A549 (cell line): ENCODE measurements around the gene HBS1L. TPM values are rescaled to one million over a fixed set of nuclear protein-coding genes. Genes with fewer than 3 reads are reported as not detected.

Source experiments
- ATAC-seq, 2 experiments: fragments of 200-7000 bp in 1 of 2; fragments of >200 bp in 1 of 2; cut with Nextera tagmentation in 1 of 2; cut with Tn5 transposase in 1 of 2; 3 replicates each; pipeline versions ENCODE4 v1.8.0 to v1.9.1; 2018 to 2020; ENCODE audit warnings: mild to moderate bottlenecking in 1 of 2, moderate library complexity in 1 of 2
- CTCF ChIA-PET: fragments of 300-600 bp; sonication (Branson Sonifier 250); formaldehyde crosslinking; extraction: SDS; loops from one replicate; lab custom pipeline; 2021; ENCODE audit warnings: antibody characterized with exemption, inconsistent platforms; lab: Yijun Ruan, JAX
- POLR2A ChIA-PET: fragments of 350-600 bp; formaldehyde crosslinking; extraction: SDS; loops from one replicate; lab custom pipeline; 2021; ENCODE audit warnings: antibody characterized with exemption, inconsistent platforms; lab: Yijun Ruan, JAX
- DNase-seq, 2 experiments: peaks; one replicate each; pipeline versions ENCODE4 v3.0.0 to v3.0.0-alpha.2; 2011 to 2016; ENCODE audit warnings: low read depth in 1 of 2, low spot score in 1 of 2
- FAIRE-seq: peaks from 2 replicates; lab custom pipeline; 2011; peaks lifted over from hg19 to GRCh38; lab: Jason Lieb, UNC
- H3K27ac ChIP-seq, 2 experiments: fragments of >200 bp; sonication (Bioruptor Twin); formaldehyde crosslinking; 3 replicates each; pipeline ENCODE4 v1.5.1; 2016 to 2017
- H3K4me1 ChIP-seq: fragments of >200 bp; sonication (Bioruptor Twin); formaldehyde crosslinking; 3 replicates; pipeline ENCODE4 v1.6.1; 2016
- H3K4me2 ChIP-seq: fragments of >200 bp; sonication (Bioruptor Twin); formaldehyde crosslinking; 3 replicates; pipeline ENCODE4 v1.6.1; 2016
- H3K4me3 ChIP-seq: fragments of >200 bp; sonication (Bioruptor Twin); formaldehyde crosslinking; 3 replicates; pipeline ENCODE4 v1.5.1; 2016
- H3K9me3 ChIP-seq: fragments of >200 bp; sonication (Bioruptor Twin); formaldehyde crosslinking; 3 replicates; pipeline ENCODE4 v1.6.1; 2016
- ATOH8 ChIP-seq: fragments of 250-450 bp; sonication (Bioruptor Pico); IDR thresholded peaks from 2 replicates; pipeline ENCODE4 v1.5.0; 2020; ENCODE audit warnings: low read depth, mild to moderate bottlenecking, moderate library complexity
- CHD2 ChIP-seq: fragments of 150-350 bp; IDR thresholded peaks from 2 replicates; pipeline ENCODE4 v1.6.1; 2014; ENCODE audit warnings: low read length; ENCODE audit not compliant: partially characterized antibody
- CTCF ChIP-seq: fragments of >200 bp; sonication (Bioruptor Twin); formaldehyde crosslinking; IDR thresholded peaks from 3 replicates; pipeline ENCODE4 v1.5.1; 2016
- E2F6 ChIP-seq: IDR thresholded peaks from 2 replicates; pipeline ENCODE4 v1.6.1; 2012; ENCODE audit warnings: low read depth, borderline replicate concordance
- EHMT2 ChIP-seq: fragments of 200-600 bp; sonication (generic); IDR thresholded peaks from 2 replicates; pipeline ENCODE4 v1.6.1; 2016; ENCODE audit warnings: antibody characterized with exemption, low read depth, mild to moderate bottlenecking, moderate library complexity
- EP300 ChIP-seq, 2 experiments: fragments of >200 bp; sonication (Bioruptor Twin); formaldehyde crosslinking; IDR thresholded peaks; 2 replicates in 1 of 2; 3 replicates in 1 of 2; pipeline ENCODE4 v1.6.1; 2016 to 2017
- ESRRA ChIP-seq: fragments of 150-350 bp; IDR thresholded peaks from 2 replicates; pipeline ENCODE4 v1.6.1; 2014; ENCODE audit warnings: mild to moderate bottlenecking, low read length, borderline replicate concordance
- FOSL2 ChIP-seq, 2 experiments: fragments of 450-650 bp in 1 of 2; fragments of >200 bp in 1 of 2; sonication (Bioruptor Twin) in 1 of 2; formaldehyde crosslinking; IDR thresholded peaks; 2 replicates each; pipeline versions ENCODE4 v1.5.0 to v1.6.1; 2016 to 2020; ENCODE audit warnings: mild to moderate bottlenecking in 1 of 2, moderate library complexity in 1 of 2
- FOXS1 ChIP-seq: fragments of 250-450 bp; sonication (Bioruptor Pico); IDR thresholded peaks from 2 replicates; pipeline ENCODE4 v1.5.0; 2020; ENCODE audit warnings: mild to moderate bottlenecking, moderate library complexity
- HEYL ChIP-seq: fragments of 250-450 bp; sonication (Bioruptor Pico); IDR thresholded peaks from 2 replicates; pipeline ENCODE4 v1.8.0; 2021; ENCODE audit warnings: mild to moderate bottlenecking, moderate library complexity
- HOXA7 ChIP-seq: fragments of 250-450 bp; sonication (Bioruptor Pico); IDR thresholded peaks from 2 replicates; pipeline ENCODE4 v1.5.0; 2020; ENCODE audit warnings: mild to moderate bottlenecking, moderate library complexity
- JUNB ChIP-seq: fragments of >200 bp; sonication (Bioruptor Twin); formaldehyde crosslinking; IDR thresholded peaks from 2 replicates; pipeline ENCODE4 v1.6.1; 2016
- KDM1A ChIP-seq: fragments of 200-600 bp; sonication (generic); IDR thresholded peaks from 2 replicates; pipeline ENCODE4 v1.6.1; 2016; ENCODE audit warnings: low read depth, mild to moderate bottlenecking
- KDM5A ChIP-seq: fragments of 200-600 bp; sonication (generic); IDR thresholded peaks from 2 replicates; pipeline ENCODE4 v1.6.1; 2016; ENCODE audit warnings: antibody characterized with exemption, mild to moderate bottlenecking
- POLR2A ChIP-seq: IDR thresholded peaks from 2 replicates; pipeline ENCODE4 v1.6.1; 2012; ENCODE audit warnings: mild to moderate bottlenecking, low read length
- POLR2AphosphoS2 ChIP-seq: conservative IDR thresholded peaks from 2 replicates; pipeline ENCODE4 v1.6.1; 2012; ENCODE audit warnings: low read length, improper control_type of control experiment, inconsistent platforms
- RCOR1 ChIP-seq: fragments of 150-350 bp; IDR thresholded peaks from 2 replicates; pipeline ENCODE4 v1.6.1; 2014; ENCODE audit warnings: antibody characterized with exemption, low read length, low read depth
- SMC3 ChIP-seq: fragments of >200 bp; sonication (Bioruptor Twin); formaldehyde crosslinking; IDR thresholded peaks from 3 replicates; pipeline ENCODE4 v1.6.1; 2018; ENCODE audit warnings: inconsistent platforms
- SREBF2 ChIP-seq: fragments of 450-650 bp; IDR thresholded peaks from 2 replicates; pipeline ENCODE4 v1.6.1; 2014; ENCODE audit warnings: mild to moderate bottlenecking, moderate library complexity
- USF2 ChIP-seq: fragments of 450-650 bp; IDR thresholded peaks from 2 replicates; pipeline ENCODE4 v1.6.1; 2014; ENCODE audit warnings: antibody characterized with exemption
- ZC3H11A ChIP-seq: fragments of 450-650 bp; IDR thresholded peaks from 2 replicates; pipeline ENCODE4 v1.6.1; 2014; ENCODE audit warnings: antibody characterized with exemption, mild to moderate bottlenecking
- ZFP36 ChIP-seq: fragments of 450-650 bp; IDR thresholded peaks from 2 replicates; pipeline ENCODE4 v1.6.1; 2014; ENCODE audit warnings: borderline replicate concordance; ENCODE audit not compliant: partially characterized antibody
- WGBS: methylation state at CpG from one replicate; pipeline ENCODE4 v1.1.6; 2017; ENCODE audit errors: missing lambda C conversion rate; 5-methylcytosine and 5-hydroxymethylcytosine counted together
- polyA plus RNA-seq, 4 experiments: library from polyadenylated mRNA; depleted of rRNA in 3 of 4; stranded (reverse); fragments of >200 nt; fragmentation: RNase III in 1 of 4; extraction: RNeasy Plus Mini Kit Qiagen cat#74134 plus additional on column Dnase treatment in 1 of 4; gene quantifications; 2 replicates in 3 of 4; 3 replicates in 1 of 4; pipeline ENCODE4 v1.2.3, GENCODE V29; 2011 to 2017
- TF ChIP-seq, protein P1 (sequence below): fragments of >200 bp; sonication (Bioruptor Twin); formaldehyde crosslinking; IDR thresholded peaks from 3 replicates; pipeline ENCODE4 v1.6.1; 2016
- TF ChIP-seq, protein P2 (sequence below): IDR thresholded peaks from 2 replicates; pipeline ENCODE4 v1.6.1; 2012
- TF ChIP-seq, protein P3 (sequence below): fragments of 250-450 bp; sonication (Bioruptor Pico); IDR thresholded peaks from 2 replicates; pipeline ENCODE4 v1.5.0; 2021; ENCODE audit warnings: mild to moderate bottlenecking, moderate library complexity, borderline replicate concordance

HBS1L gene
- polyA plus RNA-seq, 2 of the 4 experiments (the other 2 are of a cell fraction): 41.5 to 61.7 TPM

DNA sequence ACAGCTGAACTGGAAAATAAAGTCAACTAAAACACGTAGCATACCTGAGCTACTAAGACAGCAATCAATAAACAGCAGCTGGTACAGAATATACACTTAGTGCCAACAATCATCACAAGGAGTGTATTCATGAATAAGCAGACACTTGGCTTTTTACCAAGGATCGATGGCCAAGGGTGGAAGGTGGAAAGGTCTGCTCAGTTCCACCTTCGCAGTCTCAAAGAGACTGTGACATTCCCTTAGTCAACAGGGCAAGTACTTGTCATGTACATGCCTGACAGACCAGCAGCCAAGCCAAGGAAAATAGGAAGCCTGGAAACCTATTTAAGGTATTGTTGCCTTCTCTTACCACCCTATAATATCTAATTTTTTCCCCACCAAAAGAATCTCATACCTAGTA, 21.4 kb downstream of the HBS1L start:
- Histone ChIP-seq H3K4me3 (no peak overlapping the region), H3K4me2 (no peak overlapping the region), H3K4me1 (no peaks in the 10 kb centered on the region), H3K9me3 (no peaks in the 10 kb centered on the region), H3K27ac (no peak overlapping the region)
- ChIA-PET CTCF (no interaction called here), POLR2A (no interaction called here)
- WGBS: 84% methylated on average over 3 of the region's 3 CpGs
- no peak for TF ChIP-seq HOXA7 (CRISPR knock-in tag)
- no peak for TF ChIP-seq RCOR1
- no peak for TF ChIP-seq ESRRA
- TF ChIP-seq KDM5A: no peak
- TF ChIP-seq FOXS1 (CRISPR knock-in tag): no peak
- TF ChIP-seq, protein P1, sequence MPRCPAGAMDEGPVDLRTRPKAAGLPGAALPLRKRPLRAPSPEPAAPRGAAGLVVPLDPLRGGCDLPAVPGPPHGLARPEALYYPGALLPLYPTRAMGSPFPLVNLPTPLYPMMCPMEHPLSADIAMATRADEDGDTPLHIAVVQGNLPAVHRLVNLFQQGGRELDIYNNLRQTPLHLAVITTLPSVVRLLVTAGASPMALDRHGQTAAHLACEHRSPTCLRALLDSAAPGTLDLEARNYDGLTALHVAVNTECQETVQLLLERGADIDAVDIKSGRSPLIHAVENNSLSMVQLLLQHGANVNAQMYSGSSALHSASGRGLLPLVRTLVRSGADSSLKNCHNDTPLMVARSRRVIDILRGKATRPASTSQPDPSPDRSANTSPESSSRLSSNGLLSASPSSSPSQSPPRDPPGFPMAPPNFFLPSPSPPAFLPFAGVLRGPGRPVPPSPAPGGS: no peak
- no peak for TF ChIP-seq ATOH8
- TF ChIP-seq ZFP36: no peak
- no peak for TF ChIP-seq JUNB
- no peak for TF ChIP-seq SMC3
- no peak for TF ChIP-seq KDM1A
- no peak for TF ChIP-seq POLR2AphosphoS2
- TF ChIP-seq USF2: no peak
- no peak for TF ChIP-seq HEYL (CRISPR knock-in tag)
- TF ChIP-seq FOSL2 (IDR thresholded peaks at IDR 0.05): no peak
- TF ChIP-seq FOSL2 (CRISPR knock-in tag; IDR thresholded peaks at IDR 0.05): no peak
- ATAC-seq (no peak), DNase-seq (no peak), FAIRE-seq (no peak)

- no peak for DNase-seq
- no peaks in the 10 kb centered on the region for H3K4me1 ChIP-seq
- ChIA-PET CTCF (no interaction called here), POLR2A (interaction anchor here (0.7 kb wide), 1 partner anchor 38 kb away, joined by 3 read pairs; no protein-coding TSS in a partner anchor)
- no peak for ATAC-seq
- no peak overlapping the region for H3K27ac ChIP-seq
- no peak overlapping the region for H3K4me3 ChIP-seq
- no peak for FAIRE-seq
- 76% methylated on average over 5 of the region's 5 CpGs for WGBS
- H3K4me2 ChIP-seq: no peak overlapping the region
- H3K9me3 ChIP-seq: no peaks in the 10 kb centered on the region
- no peak for TF ChIP-seq E2F6
- TF ChIP-seq, protein P2, sequence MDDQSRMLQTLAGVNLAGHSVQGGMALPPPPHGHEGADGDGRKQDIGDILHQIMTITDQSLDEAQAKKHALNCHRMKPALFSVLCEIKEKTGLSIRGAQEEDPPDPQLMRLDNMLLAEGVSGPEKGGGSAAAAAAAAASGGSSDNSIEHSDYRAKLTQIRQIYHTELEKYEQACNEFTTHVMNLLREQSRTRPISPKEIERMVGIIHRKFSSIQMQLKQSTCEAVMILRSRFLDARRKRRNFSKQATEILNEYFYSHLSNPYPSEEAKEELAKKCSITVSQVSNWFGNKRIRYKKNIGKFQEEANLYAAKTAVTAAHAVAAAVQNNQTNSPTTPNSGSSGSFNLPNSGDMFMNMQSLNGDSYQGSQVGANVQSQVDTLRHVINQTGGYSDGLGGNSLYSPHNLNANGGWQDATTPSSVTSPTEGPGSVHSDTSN: no peak
- TF ChIP-seq CHD2: no peak
- TF ChIP-seq USF2: no peak
- TF ChIP-seq CTCF: no peak
- no peak for TF ChIP-seq EHMT2
- TF ChIP-seq, protein P3, sequence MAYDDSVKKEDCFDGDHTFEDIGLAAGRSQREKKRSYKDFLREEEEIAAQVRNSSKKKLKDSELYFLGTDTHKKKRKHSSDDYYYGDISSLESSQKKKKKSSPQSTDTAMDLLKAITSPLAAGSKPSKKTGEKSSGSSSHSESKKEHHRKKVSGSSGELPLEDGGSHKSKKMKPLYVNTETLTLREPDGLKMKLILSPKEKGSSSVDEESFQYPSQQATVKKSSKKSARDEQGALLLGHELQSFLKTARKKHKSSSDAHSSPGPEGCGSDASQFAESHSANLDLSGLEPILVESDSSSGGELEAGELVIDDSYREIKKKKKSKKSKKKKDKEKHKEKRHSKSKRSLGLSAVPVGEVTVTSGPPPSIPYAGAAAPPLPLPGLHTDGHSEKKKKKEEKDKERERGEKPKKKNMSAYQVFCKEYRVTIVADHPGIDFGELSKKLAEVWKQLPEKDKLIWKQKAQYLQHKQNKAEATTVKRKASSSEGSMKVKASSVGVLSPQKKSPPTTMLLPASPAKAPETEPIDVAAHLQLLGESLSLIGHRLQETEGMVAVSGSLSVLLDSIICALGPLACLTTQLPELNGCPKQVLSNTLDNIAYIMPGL: no peak
- no peak for TF ChIP-seq SREBF2
- TF ChIP-seq EP300 (IDR thresholded peaks at IDR 0.05): no peak
- no peak for TF ChIP-seq ZC3H11A
- TF ChIP-seq FOSL2 (IDR thresholded peaks at IDR 0.05): no peak
- no peak for TF ChIP-seq FOSL2 (CRISPR knock-in tag; IDR thresholded peaks at IDR 0.05)
- TF ChIP-seq POLR2AphosphoS2: no peak
- TF ChIP-seq POLR2A: no peak
These were observed 24.0 kb downstream of the HBS1L start for GRCh38 chr6:135030532-135031178.
